ENCODE data around the gene GALNT10. TPM values are rescaled to one million over a fixed set of nuclear protein-coding genes. Genes with fewer than 3 reads are reported as not detected.
A peak's percentile ranks its signal among the peaks of the same experiment; 100 is the strongest.

GALNT10 gene
- polyA plus RNA-seq, 2 of the 4 experiments (the other 2 are of a cell fraction), result 110 to 156 TPM

DNA sequence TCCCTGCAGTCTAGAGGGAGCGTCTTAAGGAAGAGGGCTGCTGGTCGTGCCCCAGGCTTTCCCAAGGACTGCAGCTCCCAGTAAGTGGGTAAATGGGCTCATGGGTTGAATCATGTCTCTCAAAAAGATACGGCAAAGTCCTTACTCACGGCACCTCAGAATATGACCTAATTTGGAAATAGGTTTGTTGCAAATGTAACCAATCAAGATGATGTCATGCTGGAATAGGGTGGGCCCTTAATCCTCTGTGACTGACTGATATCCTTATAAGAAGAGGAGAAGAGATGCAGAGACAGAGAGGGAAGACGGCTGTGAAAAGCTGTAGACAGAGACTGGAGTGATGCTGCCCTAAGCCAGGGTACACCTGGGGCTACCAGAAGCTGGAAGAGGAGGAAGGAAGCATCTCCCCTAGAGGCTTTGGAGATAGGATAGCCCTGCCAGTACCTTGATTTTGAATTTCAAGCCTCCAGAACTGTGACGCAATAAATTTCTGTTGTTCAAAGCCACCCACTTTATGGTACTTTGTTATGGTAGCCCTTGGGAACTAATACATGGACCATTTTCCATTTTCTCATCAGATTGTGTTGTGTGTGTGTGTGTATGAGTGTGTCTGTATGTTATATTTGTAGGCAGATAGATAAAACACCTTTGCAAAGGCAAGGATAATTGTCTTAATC is 15.0 kb downstream of the GALNT10 start:
- peaks cover 76% of the 10 kb centered on the region for H3K4me1 ChIP-seq
- no peaks in the 10 kb centered on the region for H3K9me3 ChIP-seq
- peak in 1 of 2 experiments; percentile 45 for DNase-seq (ENCODE audit: low read depth in 1 of 2, low spot score in 1 of 2)
- no peak for FAIRE-seq
- ChIA-PET POLR2A (interaction anchor here (1.0 kb wide), 1 partner anchor 9 kb away, joined by 3 read pairs; no protein-coding TSS in a partner anchor), CTCF (interaction anchor here (0.7 to 1.5 kb wide), 4 partner anchors 10 to 234 kb away, joined by 3 to 5 read pairs (median 4); no protein-coding TSS in a partner anchor)
- WGBS (ENCODE audit: missing lambda C conversion rate), result 74% methylated on average over 6 of the region's 6 CpGs
- peak overlapping the region; percentile 29 to 93; a peak in 3 of 6 replicates for H3K27ac ChIP-seq
- H3K4me3 ChIP-seq, result no peak overlapping the region
- TF ChIP-seq CEBPB (IDR thresholded peaks at IDR 0.05) (peak in 1 of 2 experiments; percentile 45; a peak in 1 of 4 replicates), CHD4 (IDR thresholded peaks at IDR 0.05; ENCODE audit: borderline replicate concordance) (no peak)
- peak overlapping the region; percentile 25; the same call in 1 of the 3 replicates for H3K4me2 ChIP-seq
- peak in 1 of 2 experiments; percentile 54; a peak in 2 of 6 replicates for ATAC-seq

DNA sequence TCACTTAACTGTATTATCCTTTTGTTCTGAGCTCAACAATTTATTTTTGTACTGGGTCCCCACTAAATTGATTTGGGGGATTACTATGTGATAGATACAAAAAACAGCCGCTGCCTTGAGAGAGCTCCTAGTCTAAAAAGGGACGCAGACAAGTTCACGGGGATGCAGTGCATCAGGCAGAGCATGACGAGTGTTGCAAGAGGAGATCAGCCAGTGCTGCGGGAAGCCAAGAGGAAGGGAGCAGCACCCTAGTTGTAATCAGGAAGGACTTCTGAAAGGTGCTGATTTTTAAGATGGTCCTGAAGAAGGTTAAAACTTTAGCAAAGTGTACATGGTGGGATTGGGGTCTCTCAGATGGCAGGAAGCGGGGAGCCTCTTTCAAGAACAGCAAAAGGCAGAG is 15.8 kb downstream of the GALNT10 start:
- no peak overlapping the region for H3K4me3 ChIP-seq
- ATAC-seq (no peak), DNase-seq (ENCODE audit: low read depth in 1 of 2, low spot score in 1 of 2) (no peak), FAIRE-seq (no peak)
- H3K27ac ChIP-seq, result peak overlapping the region in 1 of 2 experiments; percentile 49; a peak in 2 of 6 replicates
- ChIA-PET CTCF (interaction anchor here (0.7 to 2.0 kb wide), 4 partner anchors 8 to 235 kb away, joined by 3 to 12 read pairs (median 4); no protein-coding TSS in a partner anchor), POLR2A (interaction anchor here (1.0 kb wide), 1 partner anchor 10 kb away, joined by 3 read pairs; no protein-coding TSS in a partner anchor)
- peaks cover 72% of the 10 kb centered on the region for H3K4me1 ChIP-seq
- WGBS (ENCODE audit: missing lambda C conversion rate), result 93% methylated on average over 6 of the region's 6 CpGs
- no peak overlapping the region for H3K4me2 ChIP-seq
- H3K9me3 ChIP-seq, result no peaks in the 10 kb centered on the region
- no peak for TF ChIP-seq PHF8 (IDR thresholded peaks at IDR 0.05; ENCODE audit: borderline replicate concordance, low read depth)
- no peak for TF ChIP-seq FOXS1 (CRISPR knock-in tag; IDR thresholded peaks at IDR 0.05)
- TF ChIP-seq TP53 (CRISPR knock-in tag; IDR thresholded peaks at IDR 0.05), result no peak
- no peak for TF ChIP-seq NPAS2 (CRISPR knock-in tag; IDR thresholded peaks at IDR 0.05; ENCODE audit: borderline replicate concordance)
- TF ChIP-seq HOXB5 (CRISPR knock-in tag; IDR thresholded peaks at IDR 0.05), result no peak
- TF ChIP-seq RFX5 (IDR thresholded peaks at IDR 0.05), result no peak
- TF ChIP-seq RARB (CRISPR knock-in tag; IDR thresholded peaks at IDR 0.05), result no peak
- TF ChIP-seq, protein P1, sequence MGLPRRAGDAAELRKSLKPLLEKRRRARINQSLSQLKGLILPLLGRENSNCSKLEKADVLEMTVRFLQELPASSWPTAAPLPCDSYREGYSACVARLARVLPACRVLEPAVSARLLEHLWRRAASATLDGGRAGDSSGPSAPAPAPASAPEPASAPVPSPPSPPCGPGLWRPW (IDR thresholded peaks at IDR 0.05), result no peak
- TF ChIP-seq CBX2 (IDR thresholded peaks at IDR 0.05; ENCODE audit: borderline replicate concordance, low read depth), result no peak
- TF ChIP-seq FOSL2 (IDR thresholded peaks at IDR 0.05), result no peak
- no peak for TF ChIP-seq FOSL2 (CRISPR knock-in tag; IDR thresholded peaks at IDR 0.05)
- TF ChIP-seq, protein P2, sequence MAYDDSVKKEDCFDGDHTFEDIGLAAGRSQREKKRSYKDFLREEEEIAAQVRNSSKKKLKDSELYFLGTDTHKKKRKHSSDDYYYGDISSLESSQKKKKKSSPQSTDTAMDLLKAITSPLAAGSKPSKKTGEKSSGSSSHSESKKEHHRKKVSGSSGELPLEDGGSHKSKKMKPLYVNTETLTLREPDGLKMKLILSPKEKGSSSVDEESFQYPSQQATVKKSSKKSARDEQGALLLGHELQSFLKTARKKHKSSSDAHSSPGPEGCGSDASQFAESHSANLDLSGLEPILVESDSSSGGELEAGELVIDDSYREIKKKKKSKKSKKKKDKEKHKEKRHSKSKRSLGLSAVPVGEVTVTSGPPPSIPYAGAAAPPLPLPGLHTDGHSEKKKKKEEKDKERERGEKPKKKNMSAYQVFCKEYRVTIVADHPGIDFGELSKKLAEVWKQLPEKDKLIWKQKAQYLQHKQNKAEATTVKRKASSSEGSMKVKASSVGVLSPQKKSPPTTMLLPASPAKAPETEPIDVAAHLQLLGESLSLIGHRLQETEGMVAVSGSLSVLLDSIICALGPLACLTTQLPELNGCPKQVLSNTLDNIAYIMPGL (CRISPR knock-in tag; IDR thresholded peaks at IDR 0.05; ENCODE audit: borderline replicate concordance), result no peak

DNA sequence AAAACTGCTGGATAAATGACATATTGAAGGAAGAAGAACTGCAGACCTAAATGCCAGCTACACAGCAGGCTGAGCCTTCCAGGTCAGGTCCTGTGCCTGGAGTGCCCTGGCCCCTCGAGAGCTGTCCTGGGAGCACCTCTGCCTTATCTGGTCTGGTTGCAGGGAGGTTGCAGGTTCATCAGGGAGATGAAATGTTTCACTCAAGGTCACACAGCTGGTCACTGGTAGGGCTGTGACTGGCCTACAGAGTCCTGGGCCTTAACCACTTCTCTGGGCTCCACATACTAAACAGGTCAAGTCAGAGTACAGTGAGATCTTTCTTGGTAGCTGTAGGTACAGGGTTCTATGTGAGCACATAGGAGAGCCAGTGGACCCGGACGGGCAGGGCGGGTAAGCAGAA is 16.7 kb downstream of the GALNT10 start:
- Histone ChIP-seq H3K4me1 (peaks cover 72% of the 10 kb centered on the region), H3K4me2 (no peak overlapping the region), H3K4me3 (no peak overlapping the region), H3K27ac (peak overlapping the region in 1 of 2 experiments; percentile 49; a peak in 2 of 6 replicates), H3K9me3 (no peaks in the 10 kb centered on the region)
- ATAC-seq (no peak), FAIRE-seq (no peak), DNase-seq (ENCODE audit: low read depth in 1 of 2, low spot score in 1 of 2) (no peak)
- no peak for TF ChIP-seq KDM5A (IDR thresholded peaks at IDR 0.05)
- no peak for TF ChIP-seq RNF2 (IDR thresholded peaks at IDR 0.05; ENCODE audit: borderline replicate concordance, low read depth)
- no peak for TF ChIP-seq HOXB13 (CRISPR knock-in tag; IDR thresholded peaks at IDR 0.05; ENCODE audit: low read depth)
- TF ChIP-seq EHMT2 (IDR thresholded peaks at IDR 0.05; ENCODE audit: low read depth), result no peak
- TF ChIP-seq, protein P3, sequence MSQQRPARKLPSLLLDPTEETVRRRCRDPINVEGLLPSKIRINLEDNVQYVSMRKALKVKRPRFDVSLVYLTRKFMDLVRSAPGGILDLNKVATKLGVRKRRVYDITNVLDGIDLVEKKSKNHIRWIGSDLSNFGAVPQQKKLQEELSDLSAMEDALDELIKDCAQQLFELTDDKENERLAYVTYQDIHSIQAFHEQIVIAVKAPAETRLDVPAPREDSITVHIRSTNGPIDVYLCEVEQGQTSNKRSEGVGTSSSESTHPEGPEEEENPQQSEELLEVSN (IDR thresholded peaks at IDR 0.05; ENCODE audit: borderline replicate concordance, low read depth), result no peak
- TF ChIP-seq HEYL (CRISPR knock-in tag; IDR thresholded peaks at IDR 0.05), result no peak
- TF ChIP-seq, protein P1 (IDR thresholded peaks at IDR 0.05), result no peak
- TF ChIP-seq HOXB5 (CRISPR knock-in tag; IDR thresholded peaks at IDR 0.05), result no peak
- TF ChIP-seq FOSL2 (IDR thresholded peaks at IDR 0.05), result no peak
- TF ChIP-seq FOSL2 (CRISPR knock-in tag; IDR thresholded peaks at IDR 0.05), result no peak
- TF ChIP-seq CHD2 (IDR thresholded peaks at IDR 0.05; ENCODE audit: low read length, partially characterized antibody), result no peak
- POLR2A ChIA-PET, result no interaction called here
- WGBS (ENCODE audit: missing lambda C conversion rate), result 91% methylated on average over 4 of the region's 4 CpGs
- CTCF ChIA-PET, result interaction anchor here (2.0 kb wide), 1 partner anchor 9 kb away, joined by 12 read pairs; no protein-coding TSS in a partner anchor
